ENCODE data around the gene CHCHD4. TPM values are rescaled to one million over a fixed set of nuclear protein-coding genes. Genes with fewer than 3 reads are reported as not detected.
A peak's percentile ranks its signal among the peaks of the same experiment; 100 is the strongest.

CHCHD4 gene
- total and polyA plus RNA-seq, 2 experiments from 2014 or later, result 31.1 to 39.2 TPM

- no peak overlapping the region; the same call in 1 of the 2 replicates for H3K27ac ChIP-seq (ENCODE audit: low read depth)
- peak overlapping the region; percentile 93 for H3K4me2 ChIP-seq
- H2AFZ ChIP-seq, result peak overlapping the region; percentile 88
- peaks cover 19% of the 10 kb centered on the region for H3K4me1 ChIP-seq (ENCODE audit: insufficient read depth)
- Mint-ChIP-seq H3K27me3 (ENCODE audit: insufficient read depth, low read depth, poor library complexity) (peaks cover 22% of the 10 kb centered on the region), H3K4me1 (peaks cover 34% of the 10 kb centered on the region), H3K27ac (peak overlapping the region; percentile 91), H3K9me3 (peaks cover 9% of the 10 kb centered on the region), H3K4me3 (peak overlapping the region; percentile 98), H3K36me3 (ENCODE audit: low read depth) (peaks cover 46% of the 10 kb centered on the region)
- DNase-seq (ENCODE audit: low spot score) (peak; percentile 63), ATAC-seq (peak; percentile 39)
- TF ChIP-seq ZNF114 (CRISPR knock-in tag; IDR thresholded peaks at IDR 0.05) (no peak), EZH2 (IDR thresholded peaks at IDR 0.05; ENCODE audit: low read depth, unreplicated experiment) (no peak)
- H3K9me2 ChIP-seq (ENCODE audit: insufficient read depth), result no peaks in the 10 kb centered on the region
- H3K27me3 ChIP-seq (ENCODE audit: insufficient read depth), result no peaks in the 10 kb centered on the region
- H3K79me2 ChIP-seq (replicated peaks; ENCODE audit: insufficient read depth), result peaks cover 56% of the 10 kb centered on the region
- no peaks in the 10 kb centered on the region; the same call in 1 of the 2 replicates for H3K36me3 ChIP-seq (ENCODE audit: insufficient read depth)
- H3F3A ChIP-seq (replicated peaks; ENCODE audit: low read depth), result no peaks in the 10 kb centered on the region
- peak overlapping the region; percentile 97 for H3K4me3 ChIP-seq
- H4K20me1 ChIP-seq (replicated peaks; ENCODE audit: insufficient read depth), result peaks cover 8% of the 10 kb centered on the region; the same call in 1 of the 2 replicates
These were observed 451 bp downstream of the CHCHD4 start for GRCh38 chr3:14124223-14124614.

DNA sequence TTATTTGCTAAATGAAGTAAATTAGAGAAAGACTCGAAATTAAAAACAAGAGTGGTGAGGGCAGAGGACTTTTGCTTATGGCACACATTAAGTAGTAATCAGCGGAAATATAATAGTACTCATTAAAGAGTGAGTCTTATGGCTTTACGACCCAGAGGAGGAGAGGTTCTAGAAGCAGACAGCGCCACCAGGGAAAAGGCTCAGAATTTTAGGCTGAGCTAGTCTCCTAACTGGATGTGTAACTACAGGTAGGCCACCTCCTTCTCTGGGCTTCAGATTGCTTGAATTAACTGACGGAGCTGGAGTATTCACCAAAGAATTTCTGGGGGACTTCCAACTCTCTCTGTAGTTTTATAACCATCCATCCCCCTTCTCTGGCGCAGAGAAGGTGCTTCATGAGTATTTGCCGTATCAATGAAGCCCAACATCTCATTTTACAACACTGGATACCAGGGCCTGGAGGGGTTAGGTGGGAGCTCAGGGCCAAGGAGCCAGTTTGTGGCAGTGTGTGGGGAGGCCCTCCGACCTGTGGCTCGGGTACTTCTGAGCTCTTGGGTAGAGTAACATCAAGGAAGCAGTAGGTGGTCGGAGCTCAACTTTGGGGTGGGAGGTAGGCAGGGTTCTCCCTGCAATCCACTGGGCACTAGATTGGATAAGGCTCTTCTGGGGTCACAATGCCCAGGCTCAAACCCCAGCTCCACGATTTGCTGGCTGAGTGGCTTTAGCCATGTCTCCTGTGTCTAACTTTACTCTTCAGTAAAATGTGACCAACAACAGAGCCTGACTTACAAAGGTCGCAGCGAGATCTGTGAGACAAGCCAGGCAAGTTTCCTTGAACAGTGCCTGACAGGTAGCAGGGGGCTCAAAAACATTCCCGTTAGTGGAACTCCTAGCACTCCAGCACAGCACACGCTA is 1.1 kb downstream of the CHCHD4 start:
- H3K9me2 ChIP-seq (ENCODE audit: insufficient read depth), result no peaks in the 10 kb centered on the region
- H3K36me3 ChIP-seq (ENCODE audit: insufficient read depth), result no peaks in the 10 kb centered on the region; the same call in 1 of the 2 replicates
- H4K20me1 ChIP-seq (replicated peaks; ENCODE audit: insufficient read depth), result peaks cover 8% of the 10 kb centered on the region
- Mint-ChIP-seq H3K27ac (peak overlapping the region; percentile 91), H3K4me3 (peak overlapping the region; percentile 98), H3K4me1 (peaks cover 34% of the 10 kb centered on the region), H3K9me3 (peaks cover 9% of the 10 kb centered on the region), H3K36me3 (ENCODE audit: low read depth) (peaks cover 41% of the 10 kb centered on the region), H3K27me3 (ENCODE audit: insufficient read depth, low read depth, poor library complexity) (peaks cover 22% of the 10 kb centered on the region)
- no peaks in the 10 kb centered on the region for H3F3A ChIP-seq (replicated peaks; ENCODE audit: low read depth)
- H3K4me2 ChIP-seq, result peak overlapping the region; percentile 93
- H3K4me1 ChIP-seq (ENCODE audit: insufficient read depth), result peaks cover 19% of the 10 kb centered on the region
- peaks cover 55% of the 10 kb centered on the region for H3K79me2 ChIP-seq (replicated peaks; ENCODE audit: insufficient read depth)
- no peaks in the 10 kb centered on the region for H3K27me3 ChIP-seq (ENCODE audit: insufficient read depth)
- H3K27ac ChIP-seq (ENCODE audit: low read depth), result no peak overlapping the region
- ATAC-seq (no peak), DNase-seq (ENCODE audit: low spot score) (peak; percentile 15)
- peak overlapping the region; percentile 88 for H2AFZ ChIP-seq
- H3K4me3 ChIP-seq, result peak overlapping the region; percentile 97
- TF ChIP-seq POLR2AphosphoS5 (IDR thresholded peaks at IDR 0.05; ENCODE audit: low read depth) (no peak), ZNF114 (CRISPR knock-in tag; IDR thresholded peaks at IDR 0.05) (no peak), STAT1 (IDR thresholded peaks at IDR 0.05; ENCODE audit: unreplicated experiment) (no peak), ETS1 (IDR thresholded peaks at IDR 0.05) (no peak), EZH2phosphoT487 (IDR thresholded peaks at IDR 0.05; ENCODE audit: unreplicated experiment) (no peak), CREB1 (CRISPR knock-in tag; IDR thresholded peaks at IDR 0.05; ENCODE audit: low read depth) (no peak), JUNB (IDR thresholded peaks at IDR 0.05; ENCODE audit: unreplicated experiment) (no peak), EZH2 (IDR thresholded peaks at IDR 0.05; ENCODE audit: low read depth, unreplicated experiment) (no peak), NANOG (IDR thresholded peaks at IDR 0.05; ENCODE audit: borderline replicate concordance) (no peak)
- TF ChIP-seq, protein P1, sequence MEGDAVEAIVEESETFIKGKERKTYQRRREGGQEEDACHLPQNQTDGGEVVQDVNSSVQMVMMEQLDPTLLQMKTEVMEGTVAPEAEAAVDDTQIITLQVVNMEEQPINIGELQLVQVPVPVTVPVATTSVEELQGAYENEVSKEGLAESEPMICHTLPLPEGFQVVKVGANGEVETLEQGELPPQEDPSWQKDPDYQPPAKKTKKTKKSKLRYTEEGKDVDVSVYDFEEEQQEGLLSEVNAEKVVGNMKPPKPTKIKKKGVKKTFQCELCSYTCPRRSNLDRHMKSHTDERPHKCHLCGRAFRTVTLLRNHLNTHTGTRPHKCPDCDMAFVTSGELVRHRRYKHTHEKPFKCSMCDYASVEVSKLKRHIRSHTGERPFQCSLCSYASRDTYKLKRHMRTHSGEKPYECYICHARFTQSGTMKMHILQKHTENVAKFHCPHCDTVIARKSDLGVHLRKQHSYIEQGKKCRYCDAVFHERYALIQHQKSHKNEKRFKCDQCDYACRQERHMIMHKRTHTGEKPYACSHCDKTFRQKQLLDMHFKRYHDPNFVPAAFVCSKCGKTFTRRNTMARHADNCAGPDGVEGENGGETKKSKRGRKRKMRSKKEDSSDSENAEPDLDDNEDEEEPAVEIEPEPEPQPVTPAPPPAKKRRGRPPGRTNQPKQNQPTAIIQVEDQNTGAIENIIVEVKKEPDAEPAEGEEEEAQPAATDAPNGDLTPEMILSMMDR (conservative IDR thresholded peaks at IDR 0.05; ENCODE audit: low read depth in 2 of 2), result no peak
- TF ChIP-seq, protein P2, sequence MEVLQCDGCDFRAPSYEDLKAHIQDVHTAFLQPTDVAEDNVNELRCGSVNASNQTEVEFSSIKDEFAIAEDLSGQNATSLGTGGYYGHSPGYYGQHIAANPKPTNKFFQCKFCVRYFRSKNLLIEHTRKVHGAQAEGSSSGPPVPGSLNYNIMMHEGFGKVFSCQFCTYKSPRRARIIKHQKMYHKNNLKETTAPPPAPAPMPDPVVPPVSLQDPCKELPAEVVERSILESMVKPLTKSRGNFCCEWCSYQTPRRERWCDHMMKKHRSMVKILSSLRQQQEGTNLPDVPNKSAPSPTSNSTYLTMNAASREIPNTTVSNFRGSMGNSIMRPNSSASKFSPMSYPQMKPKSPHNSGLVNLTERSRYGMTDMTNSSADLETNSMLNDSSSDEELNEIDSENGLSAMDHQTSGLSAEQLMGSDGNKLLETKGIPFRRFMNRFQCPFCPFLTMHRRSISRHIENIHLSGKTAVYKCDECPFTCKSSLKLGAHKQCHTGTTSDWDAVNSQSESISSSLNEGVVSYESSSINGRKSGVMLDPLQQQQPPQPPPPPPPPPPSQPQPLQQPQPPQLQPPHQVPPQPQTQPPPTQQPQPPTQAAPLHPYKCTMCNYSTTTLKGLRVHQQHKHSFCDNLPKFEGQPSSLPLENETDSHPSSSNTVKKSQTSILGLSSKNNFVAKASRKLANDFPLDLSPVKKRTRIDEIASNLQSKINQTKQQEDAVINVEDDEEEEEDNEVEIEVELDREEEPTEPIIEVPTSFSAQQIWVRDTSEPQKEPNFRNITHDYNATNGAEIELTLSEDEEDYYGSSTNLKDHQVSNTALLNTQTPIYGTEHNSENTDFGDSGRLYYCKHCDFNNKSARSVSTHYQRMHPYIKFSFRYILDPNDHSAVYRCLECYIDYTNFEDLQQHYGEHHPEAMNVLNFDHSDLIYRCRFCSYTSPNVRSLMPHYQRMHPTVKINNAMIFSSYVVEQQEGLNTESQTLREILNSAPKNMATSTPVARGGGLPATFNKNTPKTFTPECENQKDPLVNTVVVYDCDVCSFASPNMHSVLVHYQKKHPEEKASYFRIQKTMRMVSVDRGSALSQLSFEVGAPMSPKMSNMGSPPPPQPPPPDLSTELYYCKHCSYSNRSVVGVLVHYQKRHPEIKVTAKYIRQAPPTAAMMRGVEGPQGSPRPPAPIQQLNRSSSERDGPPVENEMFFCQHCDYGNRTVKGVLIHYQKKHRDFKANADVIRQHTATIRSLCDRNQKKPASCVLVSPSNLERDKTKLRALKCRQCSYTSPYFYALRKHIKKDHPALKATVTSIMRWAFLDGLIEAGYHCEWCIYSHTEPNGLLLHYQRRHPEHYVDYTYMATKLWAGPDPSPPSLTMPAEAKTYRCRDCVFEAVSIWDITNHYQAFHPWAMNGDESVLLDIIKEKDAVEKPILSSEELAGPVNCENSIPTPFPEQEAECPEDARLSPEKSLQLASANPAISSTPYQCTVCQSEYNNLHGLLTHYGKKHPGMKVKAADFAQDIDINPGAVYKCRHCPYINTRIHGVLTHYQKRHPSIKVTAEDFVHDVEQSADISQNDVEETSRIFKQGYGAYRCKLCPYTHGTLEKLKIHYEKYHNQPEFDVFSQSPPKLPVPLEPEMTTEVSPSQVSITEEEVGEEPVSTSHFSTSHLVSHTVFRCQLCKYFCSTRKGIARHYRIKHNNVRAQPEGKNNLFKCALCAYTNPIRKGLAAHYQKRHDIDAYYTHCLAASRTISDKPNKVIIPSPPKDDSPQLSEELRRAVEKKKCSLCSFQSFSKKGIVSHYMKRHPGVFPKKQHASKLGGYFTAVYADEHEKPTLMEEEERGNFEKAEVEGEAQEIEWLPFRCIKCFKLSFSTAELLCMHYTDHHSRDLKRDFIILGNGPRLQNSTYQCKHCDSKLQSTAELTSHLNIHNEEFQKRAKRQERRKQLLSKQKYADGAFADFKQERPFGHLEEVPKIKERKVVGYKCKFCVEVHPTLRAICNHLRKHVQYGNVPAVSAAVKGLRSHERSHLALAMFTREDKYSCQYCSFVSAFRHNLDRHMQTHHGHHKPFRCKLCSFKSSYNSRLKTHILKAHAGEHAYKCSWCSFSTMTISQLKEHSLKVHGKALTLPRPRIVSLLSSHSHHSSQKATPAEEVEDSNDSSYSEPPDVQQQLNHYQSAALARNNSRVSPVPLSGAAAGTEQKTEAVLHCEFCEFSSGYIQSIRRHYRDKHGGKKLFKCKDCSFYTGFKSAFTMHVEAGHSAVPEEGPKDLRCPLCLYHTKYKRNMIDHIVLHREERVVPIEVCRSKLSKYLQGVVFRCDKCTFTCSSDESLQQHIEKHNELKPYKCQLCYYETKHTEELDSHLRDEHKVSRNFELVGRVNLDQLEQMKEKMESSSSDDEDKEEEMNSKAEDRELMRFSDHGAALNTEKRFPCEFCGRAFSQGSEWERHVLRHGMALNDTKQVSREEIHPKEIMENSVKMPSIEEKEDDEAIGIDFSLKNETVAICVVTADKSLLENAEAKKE (CRISPR knock-in tag; IDR thresholded peaks at IDR 0.05), result no peak

Measured in GM23338 (cell line).